GM18858 (cell line): ENCODE measurements around the gene PTCH2.
"Not testable (repeated sequence)": the region's sequence is repeated elsewhere in the genome, so short reads cannot be mapped to it uniquely, and the experiment has no call there.

ENCODE experiments used
- ATAC-seq: cut with Tn5 transposase; IDR thresholded peaks from one replicate; pipeline ENCODE4 v1.9.1; 2021; ENCODE audit not compliant: unreplicated experiment

Gene PTCH2

DNA sequence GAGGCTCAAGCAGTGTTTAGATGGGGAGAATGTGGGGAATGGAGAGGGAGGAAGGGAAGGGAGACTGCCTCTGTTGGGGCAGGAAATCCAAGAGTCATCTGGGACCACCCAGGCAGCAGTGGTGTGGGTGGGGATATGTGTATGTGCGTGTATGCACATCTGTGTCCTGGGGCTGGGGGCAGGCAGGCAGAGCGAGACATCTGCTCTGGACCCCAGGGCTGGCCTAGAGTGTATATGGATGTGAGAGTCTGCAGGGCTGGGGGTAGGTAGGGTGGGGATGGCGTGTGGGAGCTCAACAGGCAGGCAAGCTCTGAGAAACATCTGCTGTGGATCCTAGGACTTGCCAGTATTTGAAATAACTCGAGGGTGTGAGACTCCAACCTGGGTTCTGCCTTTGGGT lies 3.5 kb downstream of the PTCH2 start:
- no peak for ATAC-seq

DNA sequence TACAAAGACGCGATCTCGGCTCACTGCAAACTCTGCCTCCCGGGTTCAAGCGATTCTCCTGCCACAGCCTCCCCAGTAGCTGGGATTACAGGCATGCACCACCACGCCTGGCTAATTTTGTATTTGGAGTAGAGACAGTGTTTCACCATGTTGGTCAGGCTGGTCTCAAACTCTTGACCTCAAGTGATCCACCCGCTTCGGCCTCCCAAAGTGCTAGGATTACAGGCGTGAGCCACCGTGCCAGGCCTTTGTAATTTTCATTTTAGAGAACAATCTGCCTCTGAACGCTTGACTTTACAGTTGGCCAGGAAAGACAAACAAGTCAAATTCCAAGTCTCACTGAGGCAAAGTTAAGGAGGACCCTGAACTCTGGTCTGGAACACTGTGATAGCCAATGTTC lies 4.8 kb downstream of the PTCH2 start:
- ATAC-seq = not testable (repeated sequence)

DNA sequence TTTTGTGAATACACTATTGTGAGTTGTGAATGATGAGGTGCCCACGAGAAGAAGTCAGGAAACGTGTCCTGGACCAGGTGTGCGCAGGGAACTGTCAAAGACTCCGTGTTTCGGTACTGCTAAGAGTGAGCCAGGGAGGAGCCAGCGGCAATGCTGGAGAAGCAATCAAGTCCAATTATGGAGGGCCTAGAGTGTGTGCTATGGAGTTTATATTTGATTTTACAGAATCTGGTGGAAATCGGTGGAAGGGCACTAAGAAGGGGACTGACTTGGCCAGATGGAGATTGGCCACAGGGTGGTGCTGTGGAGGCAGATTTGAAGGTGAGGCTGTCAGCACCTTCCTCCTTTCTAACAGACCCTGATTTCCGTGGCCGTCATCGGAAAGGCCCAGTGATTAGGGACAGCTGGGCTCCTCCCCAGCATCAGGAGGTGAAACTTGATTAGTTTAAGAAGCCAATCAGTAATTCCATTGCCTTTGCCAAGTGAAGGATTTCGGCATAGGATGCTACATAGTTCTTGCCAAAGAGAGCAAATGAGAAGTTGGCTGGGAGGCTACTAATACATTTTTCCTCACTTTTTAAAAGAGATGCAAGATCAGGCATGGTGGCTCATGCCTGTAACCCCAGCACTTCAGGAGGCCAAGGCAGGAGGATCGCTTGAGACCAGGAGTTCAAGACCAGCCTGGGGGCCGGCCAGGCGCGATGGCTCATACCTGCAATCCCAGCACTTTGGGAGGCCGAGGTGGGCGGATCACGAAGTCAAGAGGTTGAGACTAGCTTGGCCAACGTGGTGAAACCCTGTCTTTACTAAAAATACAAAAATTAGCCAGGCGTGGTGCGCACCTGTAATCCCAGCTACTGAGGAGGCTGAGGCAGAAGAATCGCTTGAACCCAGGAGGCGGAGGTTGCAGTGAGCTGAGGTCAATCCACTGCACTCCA lies 7.0 kb downstream of the PTCH2 start:
- ATAC-seq = no peak

DNA sequence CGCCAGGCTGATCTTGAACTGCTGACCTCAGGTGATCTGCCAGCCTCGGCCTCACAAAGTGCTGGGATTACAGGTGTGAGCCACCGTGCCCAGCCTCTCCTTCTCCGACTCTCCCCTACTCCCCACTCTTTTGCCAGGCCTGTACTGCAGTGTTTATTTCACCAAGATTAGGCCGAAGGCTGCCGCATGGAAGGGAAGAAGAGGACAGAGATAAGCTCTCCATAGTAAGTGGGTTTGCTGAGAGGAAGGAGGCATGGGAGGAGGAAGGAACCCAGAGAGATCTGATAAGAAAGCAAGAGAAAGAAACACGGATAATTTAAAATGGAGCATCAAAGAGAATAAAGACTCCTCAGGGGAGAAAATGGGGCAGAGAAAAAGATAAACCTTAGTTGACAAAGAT lies 8.7 kb downstream of the PTCH2 start:
- ATAC-seq = no peak

DNA sequence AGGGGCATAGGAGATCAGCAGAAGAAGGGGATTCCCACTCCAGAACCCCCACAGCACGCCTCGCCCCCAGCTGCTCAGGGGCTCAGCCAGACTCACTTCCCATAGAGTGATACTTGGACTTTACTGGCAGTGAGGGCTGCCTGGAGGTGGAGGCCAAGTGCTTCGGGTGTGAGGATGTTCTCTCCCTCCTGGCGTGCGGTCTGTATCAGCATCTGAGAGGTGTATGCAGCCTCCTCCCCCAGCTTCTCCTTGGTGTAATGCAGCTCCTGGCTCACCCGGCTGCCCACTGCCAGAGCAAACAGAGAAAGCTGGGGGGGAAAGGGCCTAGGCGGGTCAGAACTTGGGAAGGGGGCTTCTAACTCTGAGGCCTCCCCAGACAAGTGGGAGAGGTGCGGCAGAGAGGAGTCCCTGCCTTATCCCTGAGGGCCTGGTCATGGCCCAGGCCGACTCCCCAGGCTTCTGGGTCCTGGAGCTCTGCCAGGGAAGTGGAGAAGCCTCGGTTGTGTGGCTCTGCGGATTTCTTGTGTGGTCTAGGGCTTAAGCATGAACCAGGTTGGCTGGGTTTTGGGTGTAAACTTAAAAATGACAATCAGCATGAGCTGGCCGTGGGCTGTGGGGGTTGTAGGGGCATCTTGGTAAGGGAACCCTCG lies 10.9 kb downstream of the PTCH2 start:
- no peak for ATAC-seq

DNA sequence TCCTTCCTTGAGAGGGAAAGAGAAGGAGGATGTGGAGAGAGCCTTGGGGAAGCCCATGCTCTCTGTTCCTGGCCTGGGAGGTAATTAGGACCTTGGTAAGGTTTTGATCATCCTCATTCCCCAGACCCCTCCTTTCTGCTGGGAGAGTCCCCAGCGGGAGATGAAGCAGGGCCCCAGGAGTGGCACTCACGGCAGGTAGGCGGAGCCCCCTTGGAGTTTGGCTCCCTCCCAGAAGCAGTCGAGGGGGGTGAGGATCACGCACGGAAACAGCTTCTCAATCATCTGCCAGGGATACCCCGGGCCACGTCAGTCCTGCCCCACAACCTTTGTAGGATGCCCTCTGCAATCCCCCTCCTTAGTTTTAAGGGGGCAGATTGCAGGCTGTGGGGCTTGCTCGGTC lies 11.5 kb downstream of the PTCH2 start:
- no peak for ATAC-seq

DNA sequence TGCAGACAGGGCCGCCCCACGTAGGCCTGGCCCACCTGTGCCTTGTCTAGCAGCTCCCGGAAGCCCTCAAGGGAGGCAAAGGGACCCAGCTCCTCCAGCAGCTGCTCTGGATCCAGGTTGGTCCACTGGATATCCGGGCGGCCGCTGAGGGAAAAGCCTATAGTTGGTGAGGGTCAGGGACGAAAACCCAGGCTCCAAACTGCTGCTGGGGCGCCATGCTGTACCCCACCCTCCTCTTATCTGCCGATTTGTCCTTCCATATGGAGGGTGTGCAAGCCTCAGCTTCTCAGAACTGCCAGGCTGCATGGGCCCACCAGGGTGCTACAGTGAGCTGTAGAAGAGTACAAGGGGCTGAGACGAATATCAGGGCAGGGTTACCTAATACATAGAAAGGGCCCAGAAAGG lies 12.2 kb downstream of the PTCH2 start:
- no peak for ATAC-seq

DNA sequence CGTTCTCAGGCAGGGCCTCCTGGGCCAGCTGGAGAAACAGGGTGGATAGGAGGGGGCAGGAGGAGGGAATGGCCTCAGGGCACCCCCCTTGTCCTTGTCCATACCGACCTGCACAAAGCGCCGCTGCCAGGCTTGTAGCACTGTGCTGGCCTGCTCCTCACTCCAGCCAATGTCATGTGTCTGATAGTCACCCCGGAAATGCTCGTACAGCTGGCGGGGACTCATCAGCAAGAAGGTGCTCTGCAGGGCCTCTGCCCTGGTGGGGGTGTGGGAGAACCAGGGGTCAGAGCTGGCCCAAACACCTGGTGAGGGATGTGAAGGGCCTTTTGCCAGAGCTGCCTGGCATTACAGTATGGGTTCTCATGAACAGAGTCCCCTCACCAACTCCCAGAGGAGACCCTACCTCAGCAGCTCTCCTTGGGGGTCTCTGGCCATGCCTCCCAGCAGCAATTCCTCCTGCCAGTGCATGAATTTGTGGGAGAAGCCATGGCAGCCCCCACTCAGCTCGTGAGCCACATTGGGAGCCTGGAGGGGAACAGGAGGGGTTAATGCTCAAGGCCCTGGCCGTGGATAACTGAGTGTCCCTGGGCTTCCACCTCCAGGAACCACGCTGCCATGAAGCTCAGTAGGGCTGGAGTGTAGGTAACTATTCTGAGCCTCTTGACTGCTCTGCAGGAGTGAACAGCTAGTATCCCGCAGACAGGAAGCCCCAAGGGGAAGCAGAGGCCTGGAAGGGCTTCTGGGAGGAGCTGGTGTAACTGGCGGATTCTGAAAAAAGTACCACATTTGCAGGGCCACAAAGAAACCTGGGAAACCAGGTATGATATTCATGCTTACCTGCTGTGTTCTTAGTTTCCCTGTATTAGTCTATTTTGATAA lies 13.3 kb downstream of the PTCH2 start:
- no peak for ATAC-seq

DNA sequence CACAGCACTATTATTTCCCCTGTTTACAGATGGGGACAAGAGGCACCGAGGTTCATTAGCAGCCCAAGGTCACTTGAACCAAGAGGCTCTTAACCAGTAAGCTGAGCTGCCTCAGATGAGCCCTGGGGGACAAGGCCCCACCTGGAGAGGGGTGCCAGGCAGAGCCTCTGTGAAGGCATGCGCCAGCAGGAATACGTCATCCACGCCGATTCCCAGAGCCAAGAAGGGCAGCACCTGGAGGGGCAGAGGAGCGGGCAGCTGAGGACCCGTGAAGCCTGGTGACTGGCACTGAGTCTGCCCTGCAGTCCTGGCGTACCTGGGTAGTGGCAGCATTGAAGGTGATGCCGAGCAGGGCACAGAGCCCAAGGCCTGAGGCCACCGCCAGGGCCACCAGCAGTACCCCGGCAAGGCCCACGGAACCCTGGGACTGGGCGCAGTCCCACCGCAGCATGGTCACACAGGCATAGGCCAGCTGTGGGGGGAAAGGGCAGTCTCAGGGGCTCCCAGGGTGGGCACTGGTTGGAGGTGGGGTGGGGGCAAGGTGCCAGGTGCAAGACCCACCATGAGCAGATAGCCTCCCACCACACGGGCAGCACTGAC lies 14.1 kb downstream of the PTCH2 start:
- ATAC-seq = no peak

DNA sequence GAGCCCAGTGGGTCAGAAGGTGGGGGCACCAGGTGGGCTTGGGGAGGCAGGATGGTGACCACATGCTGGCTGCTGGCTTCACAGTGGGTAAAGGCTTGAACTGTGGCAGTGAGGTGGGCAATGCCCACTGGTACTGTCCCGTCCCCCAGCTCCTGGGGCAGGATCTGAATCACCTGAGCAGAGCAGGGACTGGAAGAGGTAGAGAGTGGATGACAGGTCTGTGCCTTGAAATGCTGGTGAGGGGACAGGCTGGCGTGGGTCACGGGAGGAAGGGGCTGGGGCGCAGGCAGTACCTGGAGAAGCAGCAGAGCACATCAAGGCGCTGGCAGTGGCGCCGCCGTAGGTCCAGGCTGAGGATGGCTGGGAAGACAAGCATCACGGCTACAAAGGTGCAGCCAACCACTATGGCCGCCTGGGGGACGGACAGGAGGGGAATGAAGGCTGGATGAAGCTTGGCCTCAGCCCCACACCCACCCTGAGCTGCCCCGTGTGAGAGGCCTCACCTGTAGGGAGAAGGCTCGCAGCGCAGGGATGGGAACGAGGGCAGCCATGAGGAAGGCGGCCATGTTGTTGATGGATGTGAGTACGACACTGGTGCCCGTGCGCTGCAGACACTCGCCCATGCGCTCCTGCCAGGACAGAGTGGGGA lies 14.9 kb downstream of the PTCH2 start:
- no peak for ATAC-seq

DNA sequence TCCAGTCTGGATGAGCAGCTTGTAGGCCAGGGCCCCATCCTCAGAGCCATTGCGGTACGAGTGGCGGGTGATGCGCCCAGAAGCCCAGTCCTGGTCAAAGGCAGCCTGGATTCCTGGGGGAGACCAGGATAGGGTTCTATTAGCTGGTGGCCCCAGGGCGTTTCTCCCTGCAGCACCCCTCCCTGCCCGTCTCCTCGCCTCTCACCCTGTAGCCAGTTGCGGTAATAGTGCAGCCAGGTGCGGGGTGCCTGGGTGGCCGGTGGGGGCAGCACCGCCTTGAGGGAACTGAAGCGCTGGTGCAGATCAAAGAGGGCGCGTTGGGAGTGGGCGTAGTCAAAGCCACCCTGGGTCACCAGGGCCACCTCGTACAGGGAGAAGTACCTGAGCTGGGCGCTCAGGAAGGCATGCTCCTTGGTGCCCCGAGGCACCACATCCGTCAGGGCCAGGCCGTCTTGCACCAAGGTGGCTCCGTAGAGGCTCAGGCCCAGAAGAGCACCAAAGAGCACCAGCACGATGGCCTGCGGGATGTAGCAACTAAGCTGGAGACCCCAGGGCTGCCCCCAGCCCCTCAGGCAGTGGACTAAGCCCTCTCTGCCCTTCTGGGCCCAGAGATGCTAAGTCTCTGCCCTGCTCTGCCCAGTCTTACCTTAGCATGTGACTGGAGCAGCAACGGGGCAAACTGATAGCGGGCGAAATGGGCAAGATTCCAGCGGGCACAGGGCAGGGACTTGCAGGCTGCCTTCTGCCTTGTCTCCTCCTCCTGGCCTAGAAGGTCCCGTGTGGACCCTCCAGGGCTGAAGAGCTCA lies 15.7 kb downstream of the PTCH2 start:
- no peak for ATAC-seq

DNA sequence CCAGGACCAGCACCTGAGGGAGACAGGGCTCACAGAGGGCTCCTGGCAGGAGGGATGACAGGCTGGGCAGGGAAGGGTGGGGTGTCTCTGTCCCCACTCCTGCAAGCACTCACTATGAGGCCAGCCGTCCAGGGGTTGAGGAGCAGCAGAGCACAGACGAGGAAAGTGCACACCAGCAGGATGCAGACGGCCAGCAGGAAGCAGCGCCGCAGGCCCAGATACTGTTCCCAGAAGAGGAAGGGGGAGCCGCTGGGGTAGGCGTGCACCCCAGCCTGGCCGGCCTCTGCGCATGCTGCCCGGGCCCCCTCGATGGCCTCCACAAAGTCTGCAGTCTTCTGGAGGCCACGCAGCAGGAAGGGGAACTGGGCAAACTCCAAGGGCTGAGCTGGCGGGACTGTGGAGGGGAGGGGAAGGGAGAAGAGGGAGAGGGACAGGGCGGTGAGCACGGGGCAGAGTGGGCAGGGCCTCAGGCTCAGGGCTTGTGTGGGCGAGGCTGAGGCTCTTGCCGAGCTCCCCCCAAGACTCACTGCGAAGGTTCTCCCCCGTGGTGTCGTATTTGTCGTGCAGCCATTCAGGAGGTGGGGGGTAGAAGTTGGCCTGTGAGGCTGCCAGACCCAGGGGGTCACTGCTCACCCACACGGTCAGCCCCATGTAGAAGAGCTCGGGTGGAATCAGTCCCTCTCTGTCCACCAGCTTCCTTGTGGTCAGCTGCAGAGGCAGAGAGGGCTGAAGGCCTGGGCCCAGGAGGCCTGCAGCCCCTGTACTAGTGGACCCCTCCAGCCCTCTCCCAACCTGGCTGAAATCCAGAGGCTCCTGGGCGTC lies 16.5 kb downstream of the PTCH2 start:
- ATAC-seq = no peak

DNA sequence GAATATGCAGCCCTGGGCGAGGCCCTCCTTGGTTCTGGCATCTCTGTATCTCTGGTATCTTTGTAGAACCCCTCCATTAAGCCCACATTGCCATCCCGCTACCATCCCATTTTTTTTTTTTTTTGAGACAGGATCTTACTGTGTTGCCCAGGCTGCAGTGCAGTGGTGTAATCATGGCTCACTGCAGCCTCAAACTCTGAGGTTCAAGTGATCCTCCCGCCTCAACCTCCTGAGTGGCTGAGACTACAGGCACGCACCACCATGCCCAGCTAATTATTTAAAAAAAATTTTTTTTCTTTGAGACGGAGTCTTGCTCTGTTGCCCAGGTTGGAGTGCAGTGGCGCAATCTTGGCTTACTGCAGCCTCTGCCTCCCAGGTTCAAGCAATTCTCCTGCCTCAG lies 18.7 kb downstream of the PTCH2 start:
- not testable (repeated sequence) for ATAC-seq

DNA sequence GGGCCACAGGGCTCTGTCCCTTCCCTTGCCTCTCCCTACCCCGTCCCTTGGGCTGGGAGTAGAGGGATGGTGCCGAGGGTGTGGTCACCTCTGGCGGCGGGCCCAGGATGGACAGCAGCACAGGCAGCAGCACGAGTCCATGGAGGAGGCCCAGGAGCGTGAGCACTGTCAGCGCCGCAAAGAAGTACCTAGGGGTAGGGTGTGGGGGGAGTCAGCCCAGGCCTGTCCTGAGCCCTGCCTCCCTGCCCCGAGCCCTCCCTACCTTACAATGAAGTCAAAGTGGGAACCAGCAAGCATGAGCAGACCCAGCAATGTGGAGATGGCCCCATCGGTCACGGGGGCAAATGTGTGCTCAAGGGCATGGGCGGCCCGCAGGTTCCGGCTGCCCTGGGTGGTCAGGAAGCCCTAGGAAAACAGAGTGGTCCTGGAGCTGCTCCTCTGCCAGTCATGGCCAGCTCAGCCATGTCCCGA lies 20.0 kb downstream of the PTCH2 start:
- ATAC-seq = no peak

DNA sequence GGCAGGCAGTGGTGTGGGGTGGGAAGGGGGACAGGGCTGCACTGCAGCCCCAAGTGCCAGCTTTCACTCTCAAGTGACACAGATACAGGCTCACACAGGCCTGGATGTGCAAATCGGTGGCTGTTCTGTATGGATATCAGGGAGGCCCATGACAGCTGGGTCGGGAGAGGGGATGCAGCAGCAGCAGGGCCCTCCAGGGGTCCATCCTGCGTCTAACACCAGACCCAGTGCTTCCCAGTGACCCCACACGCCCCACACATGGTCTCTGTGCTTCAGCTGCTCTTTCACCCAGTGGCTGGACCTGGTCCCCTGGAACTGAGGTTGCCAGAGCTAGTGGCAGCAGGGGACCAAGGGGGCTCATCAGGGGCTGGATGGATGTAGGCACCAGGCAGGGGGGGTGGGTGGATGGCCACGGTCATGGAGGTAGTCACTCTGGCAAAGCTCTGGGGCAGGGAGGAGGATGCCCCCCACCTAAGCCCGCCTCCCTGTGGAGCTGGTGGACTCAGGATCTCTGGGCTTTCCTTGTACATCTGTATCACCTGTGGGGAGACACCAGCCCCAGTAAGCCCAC lies 20.8 kb downstream of the PTCH2 start:
- ATAC-seq = no peak

DNA sequence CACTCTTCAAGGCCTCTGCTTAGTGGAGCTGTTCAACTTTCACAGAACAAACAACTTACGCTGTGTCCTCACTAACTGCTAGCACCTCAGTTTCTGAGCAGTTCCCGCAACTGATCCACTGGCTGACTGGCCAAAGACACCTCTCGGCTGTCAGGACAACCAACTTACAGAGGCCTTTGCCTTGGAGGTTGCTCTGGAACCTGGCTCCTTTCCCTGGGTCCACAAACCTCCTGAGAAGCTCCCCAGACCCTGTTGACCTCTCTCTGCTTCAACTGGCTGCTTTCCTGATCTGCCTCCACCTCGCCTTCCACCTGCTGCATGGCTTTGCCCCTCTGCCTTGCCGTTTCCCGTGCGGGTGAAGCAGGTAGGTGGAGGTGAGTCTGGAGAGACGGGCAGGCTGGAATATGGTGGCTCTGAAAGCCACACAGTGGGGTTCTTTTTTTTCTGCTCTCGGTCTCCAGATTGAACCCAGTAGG lies 21.8 kb downstream of the PTCH2 start:
- ATAC-seq = no peak

DNA sequence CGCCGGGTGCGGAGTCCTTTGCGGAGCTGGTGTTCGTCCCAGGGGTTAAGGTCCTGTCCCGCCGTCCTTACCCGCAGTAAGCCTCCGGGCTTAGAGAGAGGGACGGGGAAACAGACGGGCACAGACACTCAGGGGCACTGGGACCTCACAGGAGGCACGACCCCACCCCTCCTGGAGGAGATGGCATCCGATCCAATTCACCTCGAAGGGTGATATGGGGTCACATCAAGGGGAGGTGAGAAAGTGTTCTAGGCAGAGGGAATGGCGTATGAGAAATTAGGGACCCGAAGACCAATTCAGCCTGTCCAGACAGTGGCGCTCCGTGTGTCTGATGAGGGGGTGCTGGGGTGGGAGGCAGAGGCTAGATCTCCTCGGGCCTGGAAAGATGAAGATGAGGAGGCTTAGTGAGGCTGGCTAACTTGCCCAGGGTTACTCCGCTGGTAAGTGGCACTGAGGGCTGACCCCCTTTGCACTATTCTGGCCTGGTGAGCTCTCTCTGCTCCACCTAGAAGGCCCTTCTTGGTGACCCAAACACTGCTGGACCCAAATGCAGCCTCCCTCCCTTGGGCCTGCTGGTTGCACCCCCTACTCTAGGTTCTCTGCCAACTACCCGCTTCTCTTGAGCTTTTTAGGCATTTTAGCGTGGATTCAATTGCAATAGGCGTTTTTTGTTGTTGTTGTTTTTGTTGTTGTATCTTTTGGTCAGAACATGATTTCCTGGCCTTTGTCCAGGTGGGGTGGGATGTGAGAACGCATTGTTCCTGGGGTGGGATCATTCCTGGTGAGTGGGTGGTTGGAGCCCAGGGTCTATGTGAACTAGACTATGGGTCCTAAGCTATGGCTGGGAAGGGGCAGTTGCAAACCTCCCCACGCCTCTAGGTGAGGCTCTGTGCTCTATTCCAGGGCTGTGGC lies 22.5 kb downstream of the PTCH2 start:
- ATAC-seq = no peak
